ENCODE measurements around the gene MCTP1. TPM values are rescaled to one million over a fixed set of nuclear protein-coding genes. Genes with fewer than 3 reads are reported as not detected.
A peak's percentile ranks its signal among the peaks of the same experiment; 100 is the strongest.
"Not testable (repeated sequence)": the region's sequence is repeated elsewhere in the genome, so short reads cannot be mapped to it uniquely, and the experiment has no call there.

Gene MCTP1
- total and polyA plus RNA-seq, 7 experiments from 2014 or later: 0.75 to 38.9 (median 2.3) TPM; not detected in 1

DNA sequence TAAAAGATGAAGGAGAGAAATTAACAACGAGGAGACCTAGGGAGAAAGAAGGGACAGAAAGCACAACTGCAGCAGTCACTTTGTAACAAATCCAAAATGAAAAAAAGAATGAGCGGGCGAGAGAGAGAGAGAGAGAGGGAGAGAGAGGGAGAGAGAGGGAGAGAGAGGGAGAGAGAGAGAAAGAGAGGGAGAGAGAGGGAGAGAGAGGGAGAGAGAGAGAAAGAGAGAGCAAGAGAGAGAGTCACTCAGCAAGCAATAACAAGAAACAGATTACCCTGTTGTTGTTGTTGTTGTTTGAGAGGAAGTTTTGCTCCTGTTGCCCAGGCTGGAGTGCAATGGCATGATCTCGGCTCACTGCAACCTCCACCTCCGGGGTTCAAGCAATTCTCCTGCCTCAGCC, 77.1 kb downstream of the MCTP1 start:
- H3K4me1 Mint-ChIP-seq; H3K4me3 ChIP-seq (ENCODE audit: low read length); intact Hi-C loops (cut with micrococcal nuclease); CTCF ChIA-PET; H3K27ac Mint-ChIP-seq; H3K4me3 Mint-ChIP-seq; ATAC-seq; H3K27me3 ChIP-seq (ENCODE audit: control insufficient read depth in 2 of 2, insufficient read depth in 2 of 2, low read length in 2 of 2); POLR2A ChIA-PET; H3K4me1 ChIP-seq (ENCODE audit: control insufficient read depth in 2 of 2, insufficient read depth in 2 of 2, low read length in 2 of 2); H3K27ac ChIP-seq (ENCODE audit: low read depth, low read length); H3K9me3 ChIP-seq (ENCODE audit: control insufficient read depth in 2 of 3, low read length in 3 of 3); H3K36me3 ChIP-seq (ENCODE audit: control insufficient read depth in 2 of 3, insufficient read depth in 3 of 3, low read length in 3 of 3); DNase-seq: not testable (repeated sequence)
- H3K36me3 Mint-ChIP-seq: peaks cover 0 to 13% (median 0%) of the 10 kb centered on the region in 5 donors
- peaks cover 1 to 13% (median 6%) of the 10 kb centered on the region in 11 donors for H3K9me3 Mint-ChIP-seq
- peaks cover 0 to 12% (median 4%) of the 10 kb centered on the region in 5 donors for H3K27me3 Mint-ChIP-seq

DNA sequence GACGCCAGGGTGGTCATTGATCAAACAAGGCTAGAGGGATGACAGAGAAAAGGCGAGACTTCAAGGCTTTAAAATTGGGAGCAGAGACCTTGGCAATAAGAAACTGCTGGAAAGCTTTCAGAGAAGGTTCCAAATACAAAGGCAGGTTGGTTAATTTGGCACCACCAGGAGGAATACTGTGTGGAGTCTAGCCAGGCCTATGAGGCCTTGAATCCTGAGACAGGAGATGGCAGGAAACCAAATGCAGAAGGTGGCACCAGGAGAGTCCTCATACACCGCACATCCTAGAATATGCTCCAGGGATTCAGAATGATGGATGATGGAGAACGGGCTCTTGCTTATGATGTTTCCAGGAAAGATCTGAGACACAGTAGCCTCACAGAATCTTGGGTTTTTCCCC, 90.0 kb downstream of the MCTP1 start:
- DNase-seq: no peak

DNA sequence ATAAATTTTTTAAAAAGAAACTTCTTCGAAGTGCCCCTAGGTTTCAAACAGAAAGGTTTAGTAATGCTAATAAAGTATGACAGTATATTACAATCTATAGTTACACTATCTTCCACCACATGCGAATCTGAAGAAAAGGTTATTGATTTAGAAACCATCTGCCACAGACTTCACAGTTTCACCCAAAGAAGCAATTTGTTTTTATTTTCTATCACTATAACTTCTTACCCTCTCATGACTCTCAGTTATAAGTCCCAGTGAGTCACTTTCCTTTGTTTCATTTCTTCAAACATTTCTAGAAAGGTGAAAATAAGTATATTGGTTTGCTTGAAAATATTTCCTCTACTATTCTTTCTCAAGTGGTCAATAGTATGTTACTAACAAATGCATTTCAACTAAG, 93.6 kb downstream of the MCTP1 start:
- peaks cover 0 to 2% (median 0%) of the 10 kb centered on the region in 5 donors for H3K27me3 Mint-ChIP-seq
- ATAC-seq (no peak), DNase-seq (no peak)
- peaks cover 0 to 2% (median 0%) of the 10 kb centered on the region in 11 donors for H3K9me3 Mint-ChIP-seq
- Histone ChIP-seq H3K36me3 (ENCODE audit: control insufficient read depth in 2 of 3, insufficient read depth in 3 of 3, low read length in 3 of 3) (no peaks in the 10 kb centered on the region), H3K4me3 (ENCODE audit: low read length) (no peak overlapping the region), H3K9me3 (ENCODE audit: control insufficient read depth in 2 of 3, low read length in 3 of 3) (no peaks in the 10 kb centered on the region), H3K4me1 (ENCODE audit: control insufficient read depth in 2 of 2, insufficient read depth in 2 of 2, low read length in 2 of 2) (no peaks in the 10 kb centered on the region), H3K27ac (ENCODE audit: low read depth, low read length) (no peak overlapping the region), H3K27me3 (ENCODE audit: control insufficient read depth in 2 of 2, insufficient read depth in 2 of 2, low read length in 2 of 2) (no peaks in the 10 kb centered on the region)
- intact Hi-C loops (cut with micrococcal nuclease): no loop called here
- H3K4me3 Mint-ChIP-seq: no peak overlapping the region
- no peaks in the 10 kb centered on the region for H3K36me3 Mint-ChIP-seq
- ChIA-PET CTCF (no interaction called here), POLR2A (no interaction called here)
- H3K27ac Mint-ChIP-seq: no peak overlapping the region
- no peaks in the 10 kb centered on the region for H3K4me1 Mint-ChIP-seq

More for the DNA sequence above, 90.0 kb downstream of the MCTP1 start:
- Mint-ChIP-seq H3K4me3 (no peak overlapping the region), H3K9me3 (peaks cover 0 to 2% (median 0%) of the 10 kb centered on the region in 11 donors), H3K4me1 (no peaks in the 10 kb centered on the region), H3K27me3 (peaks cover 0 to 4% (median 0%) of the 10 kb centered on the region in 5 donors), H3K36me3 (no peaks in the 10 kb centered on the region), H3K27ac (no peak overlapping the region)
- no peaks in the 10 kb centered on the region for H3K36me3 ChIP-seq (ENCODE audit: control insufficient read depth in 2 of 3, insufficient read depth in 3 of 3, low read length in 3 of 3)
- intact Hi-C loops (cut with micrococcal nuclease): no loop called here
- H3K27ac ChIP-seq (ENCODE audit: low read depth, low read length): no peak overlapping the region
- H3K4me3 ChIP-seq (ENCODE audit: low read length): no peak overlapping the region
- no peak for ATAC-seq
- no peaks in the 10 kb centered on the region for H3K4me1 ChIP-seq (ENCODE audit: control insufficient read depth in 2 of 2, insufficient read depth in 2 of 2, low read length in 2 of 2)
- H3K9me3 ChIP-seq (ENCODE audit: control insufficient read depth in 2 of 3, low read length in 3 of 3): no peaks in the 10 kb centered on the region
- ChIA-PET POLR2A (no interaction called here), CTCF (no interaction called here)
- no peaks in the 10 kb centered on the region for H3K27me3 ChIP-seq (ENCODE audit: control insufficient read depth in 2 of 2, insufficient read depth in 2 of 2, low read length in 2 of 2)

DNA sequence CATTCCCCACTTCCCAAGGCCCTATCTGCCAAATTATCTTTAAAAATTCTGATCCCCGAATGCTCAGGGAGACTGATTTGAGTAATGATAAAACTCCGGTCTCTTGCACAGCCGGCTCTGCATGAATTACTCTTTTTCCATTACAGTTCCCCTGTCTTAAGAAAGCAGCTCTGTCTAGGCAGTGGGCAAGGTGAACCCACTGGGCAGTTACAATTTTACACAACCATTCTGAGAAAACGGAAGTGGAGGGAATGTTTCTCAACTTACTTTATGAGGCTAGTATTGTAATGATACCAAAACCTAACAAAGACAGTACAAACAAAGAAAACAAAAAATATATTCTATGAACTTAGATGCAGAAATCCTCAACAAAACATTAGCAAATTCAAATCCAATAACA, 100.0 kb downstream of the MCTP1 start:
- Mint-ChIP-seq H3K27me3 (peaks cover 0 to 6% (median 4%) of the 10 kb centered on the region in 5 donors), H3K27ac (no peak overlapping the region), H3K4me1 (no peaks in the 10 kb centered on the region), H3K36me3 (no peaks in the 10 kb centered on the region), H3K4me3 (no peak overlapping the region), H3K9me3 (peaks cover 0 to 4% (median 0%) of the 10 kb centered on the region in 11 donors)
- Histone ChIP-seq H3K4me3 (ENCODE audit: low read length) (no peak overlapping the region), H3K4me1 (ENCODE audit: control insufficient read depth in 2 of 2, insufficient read depth in 2 of 2, low read length in 2 of 2) (no peaks in the 10 kb centered on the region), H3K36me3 (ENCODE audit: control insufficient read depth in 2 of 3, insufficient read depth in 3 of 3, low read length in 3 of 3) (no peaks in the 10 kb centered on the region), H3K9me3 (ENCODE audit: control insufficient read depth in 2 of 3, low read length in 3 of 3) (no peaks in the 10 kb centered on the region), H3K27me3 (ENCODE audit: control insufficient read depth in 2 of 2, insufficient read depth in 2 of 2, low read length in 2 of 2) (no peaks in the 10 kb centered on the region), H3K27ac (ENCODE audit: low read depth, low read length) (no peak overlapping the region)
- DNase-seq (no peak), ATAC-seq (peak; percentile 27)
- ChIA-PET POLR2A (no interaction called here), CTCF (no interaction called here)
- intact Hi-C loops (cut with micrococcal nuclease): no loop called here

DNA sequence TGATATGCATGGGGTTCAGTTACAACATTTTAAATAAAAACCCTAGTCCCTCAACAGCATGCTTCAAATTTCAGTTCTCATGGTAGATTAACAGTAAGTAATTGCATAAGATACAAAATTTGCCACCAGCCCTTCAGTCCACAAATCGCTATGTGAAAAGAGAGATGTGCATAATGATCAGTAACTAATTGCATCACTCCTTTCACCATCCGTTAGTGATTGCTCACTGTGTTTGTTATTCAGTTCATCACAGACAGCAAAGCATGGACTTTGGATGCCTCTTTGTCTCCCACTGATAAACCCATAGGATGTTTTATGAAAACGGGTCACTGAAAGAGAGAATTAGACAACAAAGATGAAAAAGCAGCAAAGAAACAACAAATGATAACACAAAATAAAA, 103.2 kb downstream of the MCTP1 start:
- no peaks in the 10 kb centered on the region for H3K36me3 Mint-ChIP-seq

DNA sequence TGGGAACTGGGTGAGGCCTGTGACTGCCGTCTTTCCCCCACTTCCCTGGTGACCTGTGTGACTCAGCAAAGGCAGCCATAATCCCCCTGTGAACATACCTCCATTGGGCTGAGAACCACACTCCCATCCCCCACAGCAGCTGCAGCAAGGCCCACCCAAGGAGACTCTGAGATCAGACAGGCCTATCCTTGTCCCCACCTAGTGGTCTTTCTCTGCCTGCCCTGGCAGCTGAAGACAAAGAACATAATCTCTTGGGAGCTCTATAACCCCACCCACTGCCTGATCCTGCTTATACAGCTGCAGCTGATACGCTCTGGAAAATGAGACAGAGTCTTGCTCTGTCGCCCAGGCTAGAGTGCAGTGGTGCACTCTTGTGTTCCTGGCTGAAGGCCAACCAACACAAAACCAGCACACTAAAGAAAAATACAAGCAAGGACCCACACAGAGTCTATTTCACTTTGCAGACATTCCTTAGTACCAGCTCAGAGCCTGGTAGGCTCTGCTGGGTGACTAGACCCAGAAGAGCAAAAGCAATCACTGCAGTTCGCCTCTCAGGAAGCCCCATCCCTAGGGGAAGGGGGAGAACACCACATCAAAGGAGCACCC, 106.7 kb downstream of the MCTP1 start:
- Mint-ChIP-seq H3K9me3 (peaks cover 0 to 8% (median 0%) of the 10 kb centered on the region in 11 donors), H3K4me3 (no peak overlapping the region), H3K36me3 (no peaks in the 10 kb centered on the region), H3K27ac (no peak overlapping the region), H3K27me3 (peaks cover 0 to 15% (median 11%) of the 10 kb centered on the region in 5 donors), H3K4me1 (no peaks in the 10 kb centered on the region)
- Histone ChIP-seq H3K9me3 (ENCODE audit: control insufficient read depth in 2 of 3, low read length in 3 of 3) (no peaks in the 10 kb centered on the region), H3K36me3 (ENCODE audit: control insufficient read depth in 2 of 3, insufficient read depth in 3 of 3, low read length in 3 of 3) (no peaks in the 10 kb centered on the region), H3K4me1 (ENCODE audit: control insufficient read depth in 2 of 2, insufficient read depth in 2 of 2, low read length in 2 of 2) (no peaks in the 10 kb centered on the region), H3K27ac (ENCODE audit: low read depth, low read length) (no peak overlapping the region), H3K4me3 (ENCODE audit: low read length) (no peak overlapping the region), H3K27me3 (ENCODE audit: control insufficient read depth in 2 of 2, insufficient read depth in 2 of 2, low read length in 2 of 2) (no peaks in the 10 kb centered on the region)
- ChIA-PET CTCF (no interaction called here), POLR2A (no interaction called here)
- intact Hi-C loops (cut with micrococcal nuclease): no loop called here
- DNase-seq (no peak), ATAC-seq (no peak)

More for the DNA sequence above, 103.2 kb downstream of the MCTP1 start:
- peaks cover 0 to 6% (median 4%) of the 10 kb centered on the region in 5 donors for H3K27me3 Mint-ChIP-seq
- no peak for ATAC-seq
- no peaks in the 10 kb centered on the region for H3K4me1 ChIP-seq (ENCODE audit: control insufficient read depth in 2 of 2, insufficient read depth in 2 of 2, low read length in 2 of 2)
- H3K27ac ChIP-seq (ENCODE audit: low read depth, low read length): no peak overlapping the region
- ChIA-PET CTCF (no interaction called here), POLR2A (no interaction called here)
- intact Hi-C loops (cut with micrococcal nuclease): no loop called here
- no peaks in the 10 kb centered on the region for H3K9me3 ChIP-seq (ENCODE audit: control insufficient read depth in 2 of 3, low read length in 3 of 3)
- no peak overlapping the region for H3K4me3 ChIP-seq (ENCODE audit: low read length)
- no peak overlapping the region for H3K27ac Mint-ChIP-seq
- no peaks in the 10 kb centered on the region for H3K4me1 Mint-ChIP-seq
- no peaks in the 10 kb centered on the region for H3K36me3 ChIP-seq (ENCODE audit: control insufficient read depth in 2 of 3, insufficient read depth in 3 of 3, low read length in 3 of 3)
- H3K9me3 Mint-ChIP-seq: peaks cover 0 to 8% (median 0%) of the 10 kb centered on the region in 11 donors
- H3K4me3 Mint-ChIP-seq: no peak overlapping the region
- H3K27me3 ChIP-seq (ENCODE audit: control insufficient read depth in 2 of 2, insufficient read depth in 2 of 2, low read length in 2 of 2): no peaks in the 10 kb centered on the region
- no peak for DNase-seq

DNA sequence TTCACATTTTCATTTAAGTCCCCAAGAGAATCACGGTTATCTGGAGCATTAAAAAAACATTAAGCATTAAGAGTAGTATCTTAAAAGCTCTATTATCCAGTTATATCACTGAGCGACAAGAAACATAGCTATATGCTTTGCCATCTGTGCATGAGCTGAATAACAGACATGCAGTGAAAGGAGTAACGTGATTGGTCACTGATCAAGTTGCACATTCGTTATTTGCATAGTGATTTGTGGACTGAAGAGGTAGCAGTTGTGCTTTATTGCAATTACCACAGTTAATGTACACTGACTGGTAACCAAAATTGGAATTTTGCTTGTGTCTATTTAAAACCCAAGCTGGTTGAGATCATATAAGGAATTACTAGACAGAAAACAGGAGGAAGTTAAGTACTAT, 107.4 kb downstream of the MCTP1 start:
- ChIA-PET CTCF (no interaction called here), POLR2A (no interaction called here)
- Histone ChIP-seq H3K27ac (ENCODE audit: low read depth, low read length) (no peak overlapping the region), H3K4me1 (ENCODE audit: control insufficient read depth in 2 of 2, insufficient read depth in 2 of 2, low read length in 2 of 2) (no peaks in the 10 kb centered on the region), H3K27me3 (ENCODE audit: control insufficient read depth in 2 of 2, insufficient read depth in 2 of 2, low read length in 2 of 2) (no peaks in the 10 kb centered on the region), H3K9me3 (ENCODE audit: control insufficient read depth in 2 of 3, low read length in 3 of 3) (no peaks in the 10 kb centered on the region), H3K36me3 (ENCODE audit: control insufficient read depth in 2 of 3, insufficient read depth in 3 of 3, low read length in 3 of 3) (no peaks in the 10 kb centered on the region), H3K4me3 (ENCODE audit: low read length) (no peak overlapping the region)
- ATAC-seq (no peak), DNase-seq (no peak)
- intact Hi-C loops (cut with micrococcal nuclease): no loop called here
- Mint-ChIP-seq H3K27ac (no peak overlapping the region), H3K9me3 (peaks cover 0 to 8% (median 0%) of the 10 kb centered on the region in 11 donors), H3K4me3 (no peak overlapping the region), H3K36me3 (no peaks in the 10 kb centered on the region), H3K27me3 (peaks cover 0 to 15% (median 11%) of the 10 kb centered on the region in 5 donors), H3K4me1 (no peaks in the 10 kb centered on the region)

All from naive thymus-derived CD4-positive, alpha-beta T cell (primary cell).